ENCODE data around the gene SH3RF3.

SH3RF3 gene

GRCh38 chr2:109349503-109350465 is 220.8 kb downstream of the SH3RF3 start:
- no peak for DNase-seq (ENCODE audit: low read depth in 2 of 2)

GRCh38 chr2:109350526-109350925 is 221.5 kb downstream of the SH3RF3 start:
- no peak for DNase-seq (ENCODE audit: low read depth in 2 of 2)

- no peak for DNase-seq (ENCODE audit: low read depth in 2 of 2)
Measured at GRCh38 chr2:109351164-109351756, 222.3 kb downstream of the SH3RF3 start.

GRCh38 chr2:109352056-109352897 is 223.3 kb downstream of the SH3RF3 start:
- DNase-seq (ENCODE audit: low read depth in 2 of 2): no peak

GRCh38 chr2:109352898-109353689 is 224.1 kb downstream of the SH3RF3 start:
- DNase-seq (ENCODE audit: low read depth in 2 of 2): no peak

- DNase-seq (ENCODE audit: low read depth in 2 of 2): no peak
Measured at GRCh38 chr2:109353806-109354745, 225.1 kb downstream of the SH3RF3 start.

GRCh38 chr2:109355192-109355843 is 226.3 kb downstream of the SH3RF3 start:
- DNase-seq (ENCODE audit: low read depth in 2 of 2): no peak

- DNase-seq (ENCODE audit: low read depth in 2 of 2): no peak
Measured at GRCh38 chr2:109356324-109357035, 227.5 kb downstream of the SH3RF3 start.

- no peak for DNase-seq (ENCODE audit: low read depth in 2 of 2)
Measured at GRCh38 chr2:109364217-109364616, 235.2 kb downstream of the SH3RF3 start.

- DNase-seq (ENCODE audit: low read depth in 2 of 2): no peak
Measured at GRCh38 chr2:109365131-109365530, 236.1 kb downstream of the SH3RF3 start.

- no peak for DNase-seq (ENCODE audit: low read depth in 2 of 2)
Measured at GRCh38 chr2:109367683-109368082, 238.7 kb downstream of the SH3RF3 start.

GRCh38 chr2:109368798-109369197 is 239.8 kb downstream of the SH3RF3 start:
- no peak for DNase-seq (ENCODE audit: low read depth in 2 of 2)

- DNase-seq (ENCODE audit: low read depth in 2 of 2): no peak
Measured at GRCh38 chr2:109369671-109370191, 240.7 kb downstream of the SH3RF3 start.

GRCh38 chr2:109370399-109371035 is 241.5 kb downstream of the SH3RF3 start:
- no peak for DNase-seq (ENCODE audit: low read depth in 2 of 2)

- DNase-seq (ENCODE audit: low read depth in 2 of 2): no peak
Measured at GRCh38 chr2:109371481-109372170, 242.6 kb downstream of the SH3RF3 start.

- DNase-seq (ENCODE audit: low read depth in 2 of 2): no peak
Measured at GRCh38 chr2:109372171-109372568, 243.2 kb downstream of the SH3RF3 start.

GRCh38 chr2:109372614-109373013 is 243.6 kb downstream of the SH3RF3 start:
- DNase-seq (ENCODE audit: low read depth in 2 of 2): no peak

All from stimulated activated CD8-positive, alpha-beta memory T cell treated with anti-CD3 and anti-CD28 coated beads, Interleukin-7, amount 100 ng/mL, for 4 hours (primary cell).